BJ (cell line): ENCODE results near the gene PSMD2. TPM values are rescaled to one million over a fixed set of nuclear protein-coding genes. Genes with fewer than 3 reads are reported as not detected.

Experiments
- CTCF ChIA-PET: fragments of 350-600 bp; formaldehyde crosslinking; extraction: SDS; loops from one replicate; lab custom pipeline; 2021; ENCODE audit warnings: antibody characterized with exemption, inconsistent platforms; lab: Yijun Ruan, JAX
- POLR2A ChIA-PET: fragments of 300-600 bp; sonication (Branson Sonifier 250); formaldehyde crosslinking; extraction: SDS; loops from one replicate; lab custom pipeline; 2021; ENCODE audit warnings: antibody characterized with exemption; lab: Charles Lee
- DNase-seq: peaks from one replicate; pipeline ENCODE4 v3.0.0-alpha.2; 2011; ENCODE audit warnings: low read depth
- H3K27me3 ChIP-seq: 2 replicates; pipeline ENCODE4 v1.6.0; 2011; ENCODE audit warnings: low read length; ENCODE audit not compliant: control insufficient read depth, insufficient read depth
- H3K36me3 ChIP-seq: 2 replicates; pipeline ENCODE4 v1.5.1; 2011; ENCODE audit warnings: low read length; ENCODE audit not compliant: control insufficient read depth, insufficient read depth
- H3K4me3 ChIP-seq: 2 replicates; pipeline ENCODE4 v1.5.1; 2011; ENCODE audit warnings: low read depth, mild to moderate bottlenecking, control low read depth, low read length
- polyA plus RNA-seq: library from polyadenylated mRNA; depleted of rRNA; stranded (reverse); fragments of >200 nt; gene quantifications from 2 replicates; pipeline ENCODE4 v1.2.3, GENCODE V29; 2011
- TF ChIP-seq, protein P1 (sequence below): IDR thresholded peaks from 2 replicates; pipeline ENCODE4 v1.5.1; 2011; ENCODE audit warnings: low read depth, mild to moderate bottlenecking, control low read depth, inconsistent platforms, low read length, moderate library complexity; ENCODE audit not compliant: insufficient read depth

Gene PSMD2
- polyA plus RNA-seq, 1 experiment: 330 TPM

DNA sequence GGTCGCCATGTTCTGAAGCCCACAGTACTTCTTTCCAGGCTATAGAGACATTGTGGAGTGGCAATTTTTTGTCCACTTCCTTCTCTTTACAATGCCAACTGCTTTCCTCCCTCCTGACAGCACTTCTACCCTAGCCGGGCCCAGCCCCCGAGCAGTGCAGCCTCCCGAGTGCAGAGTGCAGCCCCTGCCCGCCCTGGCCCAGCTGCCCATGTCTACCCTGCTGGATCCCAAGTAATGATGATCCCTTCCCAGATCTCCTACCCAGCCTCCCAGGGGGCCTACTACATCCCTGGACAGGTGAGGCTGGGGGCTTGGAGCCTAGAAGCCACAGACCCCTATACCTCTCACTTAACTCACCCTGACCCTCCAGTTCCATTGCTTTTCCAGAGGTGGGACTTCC, 18.2 kb downstream of the PSMD2 start:
- TF ChIP-seq, protein P1, sequence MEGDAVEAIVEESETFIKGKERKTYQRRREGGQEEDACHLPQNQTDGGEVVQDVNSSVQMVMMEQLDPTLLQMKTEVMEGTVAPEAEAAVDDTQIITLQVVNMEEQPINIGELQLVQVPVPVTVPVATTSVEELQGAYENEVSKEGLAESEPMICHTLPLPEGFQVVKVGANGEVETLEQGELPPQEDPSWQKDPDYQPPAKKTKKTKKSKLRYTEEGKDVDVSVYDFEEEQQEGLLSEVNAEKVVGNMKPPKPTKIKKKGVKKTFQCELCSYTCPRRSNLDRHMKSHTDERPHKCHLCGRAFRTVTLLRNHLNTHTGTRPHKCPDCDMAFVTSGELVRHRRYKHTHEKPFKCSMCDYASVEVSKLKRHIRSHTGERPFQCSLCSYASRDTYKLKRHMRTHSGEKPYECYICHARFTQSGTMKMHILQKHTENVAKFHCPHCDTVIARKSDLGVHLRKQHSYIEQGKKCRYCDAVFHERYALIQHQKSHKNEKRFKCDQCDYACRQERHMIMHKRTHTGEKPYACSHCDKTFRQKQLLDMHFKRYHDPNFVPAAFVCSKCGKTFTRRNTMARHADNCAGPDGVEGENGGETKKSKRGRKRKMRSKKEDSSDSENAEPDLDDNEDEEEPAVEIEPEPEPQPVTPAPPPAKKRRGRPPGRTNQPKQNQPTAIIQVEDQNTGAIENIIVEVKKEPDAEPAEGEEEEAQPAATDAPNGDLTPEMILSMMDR: no peak
- H3K27me3 ChIP-seq: no peaks in the 10 kb centered on the region
- H3K4me3 ChIP-seq: peak overlapping the region; percentile 94; the same call in 1 of the 2 replicates
- DNase-seq: no peak
- POLR2A ChIA-PET: no interaction called here
- CTCF ChIA-PET: interaction anchor here (0.7 kb wide), 1 partner anchor 9 kb away, joined by 3 read pairs; no protein-coding TSS in a partner anchor
- peaks cover 26% of the 10 kb centered on the region for H3K36me3 ChIP-seq

DNA sequence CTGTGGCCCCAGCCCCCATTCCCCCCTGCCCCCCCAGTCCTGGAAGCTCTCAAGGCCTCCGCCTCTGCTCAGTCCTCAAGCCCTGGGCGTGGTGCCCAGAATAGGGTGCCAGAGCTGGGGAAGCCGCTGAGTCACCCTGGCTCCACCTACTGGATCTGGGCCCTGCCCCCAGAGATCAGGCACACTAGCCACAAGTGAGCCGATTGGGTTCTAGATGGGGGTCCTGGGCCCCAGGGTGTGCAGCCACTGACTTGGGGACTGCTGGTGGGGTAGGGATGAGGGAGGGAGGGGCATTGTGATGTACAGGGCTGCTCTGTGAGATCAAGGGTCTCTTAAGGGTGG, 21.0 kb downstream of the PSMD2 start:
- CTCF ChIA-PET: interaction anchor here (0.6 to 1.7 kb wide), 2 partner anchors 9 to 14 kb away, joined by 3 to 5 read pairs; no protein-coding TSS in a partner anchor
- Histone ChIP-seq H3K36me3 (peaks cover 53% of the 10 kb centered on the region), H3K27me3 (no peaks in the 10 kb centered on the region), H3K4me3 (peak overlapping the region; percentile 18; the same call in 1 of the 2 replicates)
- POLR2A ChIA-PET: no interaction called here
- peak; percentile 78 for DNase-seq
- TF ChIP-seq, protein P1: no peak

DNA sequence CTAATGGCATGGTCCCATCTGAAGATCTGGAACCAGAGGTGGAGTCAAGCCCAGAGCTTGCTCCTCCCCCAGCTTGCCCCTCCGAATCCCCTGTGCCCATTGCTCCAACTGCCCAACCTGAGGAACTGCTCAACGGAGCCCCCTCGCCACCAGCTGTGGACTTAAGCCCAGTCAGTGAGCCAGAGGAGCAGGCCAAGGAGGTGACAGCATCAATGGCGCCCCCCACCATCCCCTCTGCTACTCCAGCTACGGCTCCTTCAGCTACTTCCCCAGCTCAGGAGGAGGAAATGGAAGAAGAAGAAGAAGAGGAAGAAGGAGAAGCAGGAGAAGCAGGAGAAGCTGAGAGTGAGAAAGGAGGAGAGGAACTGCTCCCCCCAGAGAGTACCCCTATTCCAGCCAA, 22.6 kb downstream of the PSMD2 start:
- ChIA-PET POLR2A (no interaction called here), CTCF (no interaction called here)
- no peaks in the 10 kb centered on the region for H3K27me3 ChIP-seq
- DNase-seq: no peak
- TF ChIP-seq, protein P1: no peak
- H3K36me3 ChIP-seq: peaks cover 66% of the 10 kb centered on the region
- no peak overlapping the region for H3K4me3 ChIP-seq

DNA sequence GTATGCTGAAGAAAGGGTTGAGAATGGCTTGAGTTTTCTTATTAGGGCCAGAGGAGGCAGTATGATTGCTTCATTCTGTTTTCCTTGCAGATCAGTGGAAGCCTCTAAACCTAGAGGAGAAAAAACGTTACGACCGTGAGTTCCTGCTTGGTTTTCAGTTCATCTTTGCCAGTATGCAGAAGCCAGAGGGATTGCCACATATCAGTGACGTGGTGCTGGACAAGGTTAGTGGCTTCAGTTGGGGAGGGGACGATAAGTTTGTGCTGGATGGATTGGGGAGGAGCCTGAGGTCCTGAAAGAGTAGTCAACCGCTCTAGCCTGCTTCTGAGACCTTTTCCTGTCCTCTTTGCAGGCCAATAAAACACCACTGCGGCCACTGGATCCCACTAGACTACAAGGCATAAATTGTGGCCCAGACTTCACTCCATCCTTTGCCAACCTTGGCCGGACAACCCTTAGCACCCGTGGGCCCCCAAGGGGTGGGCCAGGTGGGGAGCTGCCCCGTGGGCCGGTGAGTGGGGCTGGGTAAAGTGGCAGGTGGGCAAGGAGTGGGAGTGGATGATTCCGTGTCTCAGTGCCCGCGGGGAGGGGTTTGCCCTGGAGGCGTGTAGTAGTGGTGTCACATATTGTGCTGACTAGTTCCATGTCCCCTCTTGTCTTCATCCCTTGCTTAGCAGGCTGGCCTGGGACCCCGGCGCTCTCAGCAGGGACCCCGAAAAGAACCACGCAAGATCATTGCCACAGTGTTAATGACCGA, 23.9 kb downstream of the PSMD2 start:
- POLR2A ChIA-PET: interaction anchor here (0.6 kb wide), 1 partner anchor 23 kb away, joined by 3 read pairs; no protein-coding TSS in a partner anchor
- TF ChIP-seq, protein P1: no peak
- no peaks in the 10 kb centered on the region for H3K27me3 ChIP-seq
- CTCF ChIA-PET: no interaction called here
- DNase-seq: no peak
- peaks cover 72% of the 10 kb centered on the region for H3K36me3 ChIP-seq
- no peak overlapping the region for H3K4me3 ChIP-seq

DNA sequence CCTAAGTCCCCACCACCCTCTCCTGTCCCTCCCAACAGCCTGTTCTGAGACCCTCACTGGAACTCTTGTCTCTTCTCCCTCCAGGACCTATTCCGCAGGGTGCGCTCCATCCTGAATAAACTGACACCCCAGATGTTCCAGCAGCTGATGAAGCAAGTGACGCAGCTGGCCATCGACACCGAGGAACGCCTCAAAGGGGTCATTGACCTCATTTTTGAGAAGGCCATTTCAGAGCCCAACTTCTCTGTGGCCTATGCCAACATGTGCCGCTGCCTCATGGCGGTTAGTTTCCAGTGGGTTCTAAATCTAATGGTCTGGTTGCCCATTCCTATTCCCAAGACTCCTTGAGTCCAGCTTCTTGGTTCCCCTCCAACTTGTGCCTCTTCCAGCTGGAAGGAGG, 24.7 kb downstream of the PSMD2 start:
- no peak for DNase-seq
- ChIA-PET CTCF (interaction anchor here (0.8 kb wide), 1 partner anchor 30 kb away, joined by 3 read pairs; no protein-coding TSS in a partner anchor), POLR2A (no interaction called here)
- no peaks in the 10 kb centered on the region for H3K27me3 ChIP-seq
- no peak overlapping the region for H3K4me3 ChIP-seq
- TF ChIP-seq, protein P1: no peak
- peaks cover 79% of the 10 kb centered on the region for H3K36me3 ChIP-seq
